ENCODE results near the gene ZNF23.
"Not testable (repeated sequence)": the region's sequence is repeated elsewhere in the genome, so short reads cannot be mapped to it uniquely, and the experiment has no call there.

Gene ZNF23

GRCh38 chr16:71461686-71462648, at the start of gene ZNF23:
TSS of gene ZNF23 (minus strand) at chr16:71462247. CDS start at chr16:71456796, 5,451 bp downstream.
- peak; percentile 76 for DNase-seq

GRCh38 chr16:71507061-71507460, 45.0 kb upstream of the ZNF23 start:
- no peak for DNase-seq

- no peak for DNase-seq
Observed at GRCh38 chr16:71504901-71505300, 42.9 kb upstream of the ZNF23 start.

GRCh38 chr16:71504051-71504450, 42.0 kb upstream of the ZNF23 start:
- not testable (repeated sequence) for DNase-seq

GRCh38 chr16:71501547-71501946, 39.5 kb upstream of the ZNF23 start:
- no peak for DNase-seq

GRCh38 chr16:71500964-71501363, 38.9 kb upstream of the ZNF23 start:
- no peak for DNase-seq

GRCh38 chr16:71499775-71500364, 37.8 kb upstream of the ZNF23 start:
- DNase-seq = peak; percentile 49

GRCh38 chr16:71498031-71498430, 36.0 kb upstream of the ZNF23 start:
- DNase-seq = no peak

GRCh38 chr16:71493213-71493612, 31.2 kb upstream of the ZNF23 start:
- DNase-seq = no peak

- DNase-seq = no peak
Observed at GRCh38 chr16:71492786-71493185, 30.7 kb upstream of the ZNF23 start.

GRCh38 chr16:71491054-71491453, 29.0 kb upstream of the ZNF23 start:
- DNase-seq = no peak

- no peak for DNase-seq
Observed at GRCh38 chr16:71490361-71490760, 28.3 kb upstream of the ZNF23 start.

- no peak for DNase-seq
Observed at GRCh38 chr16:71489122-71489521, 27.1 kb upstream of the ZNF23 start, which contains the start of gene ZNF19. TSS of gene ZNF19 (minus strand) at chr16:71489324. CDS start at chr16:71482114, 7,210 bp downstream.

- DNase-seq = peak; percentile 89
Observed at GRCh38 chr16:71484006-71484893, 22.2 kb upstream of the ZNF23 start.

- DNase-seq = no peak
Observed at GRCh38 chr16:71482569-71482968, 20.5 kb upstream of the ZNF23 start.

GRCh38 chr16:71480956-71481355, 18.9 kb upstream of the ZNF23 start:
- DNase-seq = no peak

- no peak for DNase-seq
Observed at GRCh38 chr16:71479420-71479819, 17.4 kb upstream of the ZNF23 start.

- no peak for DNase-seq
Observed at GRCh38 chr16:71476457-71477124, 14.5 kb upstream of the ZNF23 start.

GRCh38 chr16:71474864-71475263, 12.8 kb upstream of the ZNF23 start:
- no peak for DNase-seq

GRCh38 chr16:71473891-71474290, 11.8 kb upstream of the ZNF23 start:
- DNase-seq = no peak

GRCh38 chr16:71472931-71473330, 10.9 kb upstream of the ZNF23 start:
- DNase-seq = no peak

GRCh38 chr16:71472051-71472450, 10.0 kb upstream of the ZNF23 start:
- DNase-seq = no peak

Measured in NCI-H2171 (cell line).